Measurements from ENCODE around the gene SSU72.

DNA sequence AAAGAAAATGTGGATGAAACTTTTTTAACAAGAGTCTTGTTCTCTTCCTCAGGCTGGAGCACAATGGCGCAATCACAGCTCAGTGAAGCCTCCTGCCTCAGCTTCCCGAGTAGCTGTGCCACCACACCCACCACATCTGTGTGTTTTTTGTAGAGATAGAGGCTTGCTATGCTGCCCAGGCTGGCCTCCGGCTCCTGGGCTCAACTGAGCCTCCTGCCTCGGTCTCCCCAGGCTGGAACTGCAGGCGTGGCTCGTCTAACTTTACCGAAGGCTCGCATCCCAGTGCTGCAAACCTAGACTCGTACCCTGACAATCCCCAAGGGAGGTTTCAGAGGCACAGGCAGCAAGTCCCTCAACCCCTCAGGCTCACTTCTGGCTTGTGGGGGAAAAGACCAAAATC, 14.5 kb downstream of the SSU72 start:
- TF ChIP-seq, protein P1, sequence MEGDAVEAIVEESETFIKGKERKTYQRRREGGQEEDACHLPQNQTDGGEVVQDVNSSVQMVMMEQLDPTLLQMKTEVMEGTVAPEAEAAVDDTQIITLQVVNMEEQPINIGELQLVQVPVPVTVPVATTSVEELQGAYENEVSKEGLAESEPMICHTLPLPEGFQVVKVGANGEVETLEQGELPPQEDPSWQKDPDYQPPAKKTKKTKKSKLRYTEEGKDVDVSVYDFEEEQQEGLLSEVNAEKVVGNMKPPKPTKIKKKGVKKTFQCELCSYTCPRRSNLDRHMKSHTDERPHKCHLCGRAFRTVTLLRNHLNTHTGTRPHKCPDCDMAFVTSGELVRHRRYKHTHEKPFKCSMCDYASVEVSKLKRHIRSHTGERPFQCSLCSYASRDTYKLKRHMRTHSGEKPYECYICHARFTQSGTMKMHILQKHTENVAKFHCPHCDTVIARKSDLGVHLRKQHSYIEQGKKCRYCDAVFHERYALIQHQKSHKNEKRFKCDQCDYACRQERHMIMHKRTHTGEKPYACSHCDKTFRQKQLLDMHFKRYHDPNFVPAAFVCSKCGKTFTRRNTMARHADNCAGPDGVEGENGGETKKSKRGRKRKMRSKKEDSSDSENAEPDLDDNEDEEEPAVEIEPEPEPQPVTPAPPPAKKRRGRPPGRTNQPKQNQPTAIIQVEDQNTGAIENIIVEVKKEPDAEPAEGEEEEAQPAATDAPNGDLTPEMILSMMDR (IDR thresholded peaks at IDR 0.05): no peak
- TF ChIP-seq, protein P2, sequence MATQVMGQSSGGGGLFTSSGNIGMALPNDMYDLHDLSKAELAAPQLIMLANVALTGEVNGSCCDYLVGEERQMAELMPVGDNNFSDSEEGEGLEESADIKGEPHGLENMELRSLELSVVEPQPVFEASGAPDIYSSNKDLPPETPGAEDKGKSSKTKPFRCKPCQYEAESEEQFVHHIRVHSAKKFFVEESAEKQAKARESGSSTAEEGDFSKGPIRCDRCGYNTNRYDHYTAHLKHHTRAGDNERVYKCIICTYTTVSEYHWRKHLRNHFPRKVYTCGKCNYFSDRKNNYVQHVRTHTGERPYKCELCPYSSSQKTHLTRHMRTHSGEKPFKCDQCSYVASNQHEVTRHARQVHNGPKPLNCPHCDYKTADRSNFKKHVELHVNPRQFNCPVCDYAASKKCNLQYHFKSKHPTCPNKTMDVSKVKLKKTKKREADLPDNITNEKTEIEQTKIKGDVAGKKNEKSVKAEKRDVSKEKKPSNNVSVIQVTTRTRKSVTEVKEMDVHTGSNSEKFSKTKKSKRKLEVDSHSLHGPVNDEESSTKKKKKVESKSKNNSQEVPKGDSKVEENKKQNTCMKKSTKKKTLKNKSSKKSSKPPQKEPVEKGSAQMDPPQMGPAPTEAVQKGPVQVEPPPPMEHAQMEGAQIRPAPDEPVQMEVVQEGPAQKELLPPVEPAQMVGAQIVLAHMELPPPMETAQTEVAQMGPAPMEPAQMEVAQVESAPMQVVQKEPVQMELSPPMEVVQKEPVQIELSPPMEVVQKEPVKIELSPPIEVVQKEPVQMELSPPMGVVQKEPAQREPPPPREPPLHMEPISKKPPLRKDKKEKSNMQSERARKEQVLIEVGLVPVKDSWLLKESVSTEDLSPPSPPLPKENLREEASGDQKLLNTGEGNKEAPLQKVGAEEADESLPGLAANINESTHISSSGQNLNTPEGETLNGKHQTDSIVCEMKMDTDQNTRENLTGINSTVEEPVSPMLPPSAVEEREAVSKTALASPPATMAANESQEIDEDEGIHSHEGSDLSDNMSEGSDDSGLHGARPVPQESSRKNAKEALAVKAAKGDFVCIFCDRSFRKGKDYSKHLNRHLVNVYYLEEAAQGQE (IDR thresholded peaks at IDR 0.05; ENCODE audit: insufficient read depth in 1 of 2, low read depth in 2 of 2, low read length in 1 of 2): no peak
- TF ChIP-seq POLR2AphosphoS5 (IDR thresholded peaks at IDR 0.05; ENCODE audit: low read depth, low read length) (no peak), SIN3A (IDR thresholded peaks at IDR 0.05; ENCODE audit: borderline replicate concordance, insufficient read depth, low read depth, low read length) (no peak)

Measured in Panc1 (cell line).